ENCODE data around the gene HPS5. TPM values are rescaled to one million over a fixed set of nuclear protein-coding genes. Genes with fewer than 3 reads are reported as not detected.
A peak's percentile ranks its signal among the peaks of the same experiment; 100 is the strongest.

The HPS5 gene
- total RNA-seq, 4 donors from 2014 or later: 3.0 to 18.9 (median 14.2) TPM

GRCh38 chr11:18320617-18321016 is 1.3 kb downstream of the HPS5 start:
- TF ChIP-seq CTCF (IDR thresholded peaks at IDR 0.05) (no peak), POLR2AphosphoS5 (IDR thresholded peaks at IDR 0.05) (no peak), EP300 (IDR thresholded peaks at IDR 0.05; ENCODE audit: low read depth) (no peak), POLR2A (IDR thresholded peaks at IDR 0.05) (no peak)
- Histone ChIP-seq H3K27ac (peak overlapping the region in 1 of 4 donors; percentile 96), H3K4me3 (peak overlapping the region in 1 of 4 donors; percentile 98), H3K36me3 (no peaks in the 10 kb centered on the region), H3K9me3 (no peaks in the 10 kb centered on the region), H3K27me3 (no peaks in the 10 kb centered on the region), H3K4me1 (peaks cover 19 to 51% (median 27%) of the 10 kb centered on the region in 4 donors)
- in situ Hi-C loops (cut with MboI; ENCODE audit: low pct_ligation_motif_present in 1 of 4, low pct_unique_long_range_greater_than_20kb in 1 of 4, low sequenced_read_pairs in 3 of 4) (loop anchor here in 2 of 4 donors (5.0 to 10.0 kb wide), 3 partner anchors 77 to 314 kb away; partner anchors contain the start of genes TSG101 (in 2 of the 2) and SPTY2D1 (in 1 of the 2)), intact Hi-C loops (cut with DNase I; ENCODE audit: low total_unique reads) (loop anchor here (10.0 kb wide), 1 partner anchor 74 kb away; the partner anchor contains the start of gene LDHA)
- DNase-seq: no peak

GRCh38 chr11:18319914-18320313 is 2.0 kb downstream of the HPS5 start:
- in situ Hi-C loops (cut with MboI; ENCODE audit: low pct_ligation_motif_present in 1 of 4, low pct_unique_long_range_greater_than_20kb in 1 of 4, low sequenced_read_pairs in 3 of 4) (loop anchor here in 2 of 4 donors (5.0 to 10.0 kb wide), 3 partner anchors 77 to 315 kb away; partner anchors contain the start of genes TSG101 (in 2 of the 2) and SPTY2D1 (in 1 of the 2)), intact Hi-C loops (cut with DNase I; ENCODE audit: low total_unique reads) (loop anchor here (10.0 kb wide), 2 partner anchors 75 to 205 kb away; partner anchors contain the start of genes LDHA and TSG101)
- Histone ChIP-seq H3K27me3 (no peaks in the 10 kb centered on the region), H3K4me3 (no peak overlapping the region), H3K36me3 (no peaks in the 10 kb centered on the region), H3K9me3 (no peaks in the 10 kb centered on the region), H3K27ac (no peak overlapping the region), H3K4me1 (peaks cover 19 to 44% (median 25%) of the 10 kb centered on the region in 4 donors)
- 67 to 82% methylated on average over 3 of the region's 3 CpGs for WGBS, 2 donors (ENCODE audit: low coverage in 1 of 2)
- no peak for DNase-seq
- TF ChIP-seq EP300 (IDR thresholded peaks at IDR 0.05; ENCODE audit: low read depth): no peak
- no peak for TF ChIP-seq POLR2A (IDR thresholded peaks at IDR 0.05)
- TF ChIP-seq CTCF (IDR thresholded peaks at IDR 0.05): no peak
- TF ChIP-seq POLR2AphosphoS5 (IDR thresholded peaks at IDR 0.05): no peak

- no peaks in the 10 kb centered on the region for H3K9me3 ChIP-seq
- WGBS, 2 donors (ENCODE audit: low coverage in 1 of 2): 90 to 93% methylated on average over 3 to 4 of the region's 4 CpGs
- peaks cover 0 to 28% (median 5%) of the 10 kb centered on the region in 4 donors for H3K4me1 ChIP-seq
- DNase-seq: no peak
- no peak overlapping the region for H3K27ac ChIP-seq
- H3K36me3 ChIP-seq: no peaks in the 10 kb centered on the region
- TF ChIP-seq EP300 (IDR thresholded peaks at IDR 0.05; ENCODE audit: low read depth) (no peak), POLR2AphosphoS5 (IDR thresholded peaks at IDR 0.05) (no peak), POLR2A (IDR thresholded peaks at IDR 0.05) (no peak), CTCF (IDR thresholded peaks at IDR 0.05) (no peak)
- H3K4me3 ChIP-seq: no peak overlapping the region
- intact Hi-C loops (cut with DNase I; ENCODE audit: low total_unique reads): loop anchor here (10.0 kb wide), 1 partner anchor 207 kb away; the partner anchor contains the start of gene TSG101
- no peaks in the 10 kb centered on the region for H3K27me3 ChIP-seq
- in situ Hi-C loops (cut with MboI; ENCODE audit: low pct_ligation_motif_present in 1 of 4, low pct_unique_long_range_greater_than_20kb in 1 of 4, low sequenced_read_pairs in 3 of 4): no loop called here
Measured at GRCh38 chr11:18317551-18317950, 4.4 kb downstream of the HPS5 start.

GRCh38 chr11:18315893-18316292 is 6.0 kb downstream of the HPS5 start:
- Histone ChIP-seq H3K36me3 (no peaks in the 10 kb centered on the region), H3K9me3 (no peaks in the 10 kb centered on the region), H3K4me1 (peaks cover 0 to 21% (median 2%) of the 10 kb centered on the region in 4 donors), H3K27ac (no peak overlapping the region), H3K4me3 (no peak overlapping the region), H3K27me3 (no peaks in the 10 kb centered on the region)
- in situ Hi-C loops (cut with MboI; ENCODE audit: low pct_ligation_motif_present in 1 of 4, low pct_unique_long_range_greater_than_20kb in 1 of 4, low sequenced_read_pairs in 3 of 4) (no loop called here), intact Hi-C loops (cut with DNase I; ENCODE audit: low total_unique reads) (loop anchor here (10.0 kb wide), 1 partner anchor 209 kb away; the partner anchor contains the start of gene TSG101)
- 93 to 100% methylated on average over 1 to 2 of the region's 2 CpGs for WGBS, 2 donors (ENCODE audit: low coverage in 1 of 2)
- no peak for TF ChIP-seq POLR2AphosphoS5 (IDR thresholded peaks at IDR 0.05)
- no peak for TF ChIP-seq CTCF (IDR thresholded peaks at IDR 0.05)
- no peak for TF ChIP-seq POLR2A (IDR thresholded peaks at IDR 0.05)
- TF ChIP-seq EP300 (IDR thresholded peaks at IDR 0.05; ENCODE audit: low read depth): no peak
- no peak for DNase-seq
